H4 (cell line): Measurements from ENCODE around the gene CCSER2. TPM values are rescaled to one million over a fixed set of nuclear protein-coding genes. Genes with fewer than 3 reads are reported as not detected.
"Not testable (repeated sequence)": the region's sequence is repeated elsewhere in the genome, so short reads cannot be mapped to it uniquely, and the experiment has no call there.

Source experiments
- DNase-seq: peaks from one replicate; pipeline ENCODE4 v3.0.0-alpha.2; 2015; ENCODE audit warnings: low spot score
- total RNA-seq: library from RNA; depleted of rRNA; stranded (reverse); fragments of >200 nt; shearing (Covaris generic); gene quantifications from 2 replicates; pipeline ENCODE4 v1.2.3, GENCODE V29; 2014

Gene CCSER2
- total RNA-seq, 1 experiment from 2014 or later: 16.1 TPM

GRCh38 chr10:84391326-84391725 lies 62.9 kb downstream of the CCSER2 start:
- DNase-seq: no peak

- no peak for DNase-seq
Observed at GRCh38 chr10:84392181-84392580, 63.8 kb downstream of the CCSER2 start.

- DNase-seq: no peak
Observed at GRCh38 chr10:84395581-84395980, 67.2 kb downstream of the CCSER2 start.

GRCh38 chr10:84397735-84398144 lies 69.4 kb downstream of the CCSER2 start:
- DNase-seq: no peak

- no peak for DNase-seq
Observed at GRCh38 chr10:84398696-84399095, 70.3 kb downstream of the CCSER2 start.

GRCh38 chr10:84401854-84402611 lies 73.6 kb downstream of the CCSER2 start:
- no peak for DNase-seq

GRCh38 chr10:84404783-84405182 lies 76.4 kb downstream of the CCSER2 start:
- no peak for DNase-seq

- no peak for DNase-seq
Observed at GRCh38 chr10:84405662-84406061, 77.3 kb downstream of the CCSER2 start.

- DNase-seq: no peak
Observed at GRCh38 chr10:84406561-84406960, 78.2 kb downstream of the CCSER2 start.

- no peak for DNase-seq
Observed at GRCh38 chr10:84407388-84408049, 79.1 kb downstream of the CCSER2 start.

- no peak for DNase-seq
Observed at GRCh38 chr10:84412482-84412881, 84.1 kb downstream of the CCSER2 start.

- DNase-seq: not testable (repeated sequence)
Observed at GRCh38 chr10:84414110-84414509, 85.7 kb downstream of the CCSER2 start.

GRCh38 chr10:84415539-84416244 lies 87.3 kb downstream of the CCSER2 start:
- DNase-seq: no peak

GRCh38 chr10:84416245-84416555 lies 87.8 kb downstream of the CCSER2 start:
- DNase-seq: no peak

- DNase-seq: no peak
Observed at GRCh38 chr10:84423719-84424118, 95.3 kb downstream of the CCSER2 start.

GRCh38 chr10:84424731-84425167 lies 96.4 kb downstream of the CCSER2 start:
- DNase-seq: peak; percentile 86

GRCh38 chr10:84427903-84428650 lies 99.7 kb downstream of the CCSER2 start:
- DNase-seq: no peak

GRCh38 chr10:84428711-84429110 lies 100.3 kb downstream of the CCSER2 start:
- no peak for DNase-seq

- peak; percentile 44 for DNase-seq
Observed at GRCh38 chr10:84429926-84430520, 101.6 kb downstream of the CCSER2 start.

- DNase-seq: no peak
Observed at GRCh38 chr10:84432891-84433290, 104.5 kb downstream of the CCSER2 start.

GRCh38 chr10:84440781-84441180 lies 112.4 kb downstream of the CCSER2 start:
- no peak for DNase-seq
